CD4-positive, alpha-beta T cell treated with Interleukin-4 for 4 hours (primary cell): Measurements from ENCODE around the gene SOAT2.
"Not testable (repeated sequence)": the region's sequence is repeated elsewhere in the genome, so short reads cannot be mapped to it uniquely, and the experiment has no call there.

Source experiments
- DNase-seq: peaks from one replicate; pipeline ENCODE4 v3.0.0-alpha.2; 2020

SOAT2 gene

GRCh38 chr12:53090105-53090504 lies 13.2 kb upstream of the SOAT2 start:
- no peak for DNase-seq

- DNase-seq, result no peak
Measured at GRCh38 chr12:53090554-53090953, 12.7 kb upstream of the SOAT2 start.

GRCh38 chr12:53091756-53092155 lies 11.5 kb upstream of the SOAT2 start:
- DNase-seq, result no peak

GRCh38 chr12:53093777-53094393 lies 9.4 kb upstream of the SOAT2 start:
- no peak for DNase-seq

- no peak for DNase-seq
Measured at GRCh38 chr12:53094394-53094787, 8.9 kb upstream of the SOAT2 start.

GRCh38 chr12:53094796-53095595 lies 8.3 kb upstream of the SOAT2 start:
- DNase-seq, result not testable (repeated sequence)

- not testable (repeated sequence) for DNase-seq
Measured at GRCh38 chr12:53095596-53095895, 7.7 kb upstream of the SOAT2 start.

- no peak for DNase-seq
Measured at GRCh38 chr12:53096089-53096741, 7.1 kb upstream of the SOAT2 start.

GRCh38 chr12:53096759-53097158 lies 6.5 kb upstream of the SOAT2 start:
- no peak for DNase-seq

- DNase-seq, result no peak
Measured at GRCh38 chr12:53097207-53097563, 6.1 kb upstream of the SOAT2 start.

GRCh38 chr12:53097564-53098353 lies 5.5 kb upstream of the SOAT2 start, which contains the start of gene IGFBP6:
TSS of gene IGFBP6 (plus strand) at chr12:53097667. CDS start at chr12:53097718, 51 bp downstream.
- peak; percentile 35 for DNase-seq

- DNase-seq, result peak; percentile 11
Measured at GRCh38 chr12:53098354-53098981, 4.8 kb upstream of the SOAT2 start.

GRCh38 chr12:53099071-53099882 lies 4.0 kb upstream of the SOAT2 start:
- DNase-seq, result peak; percentile 84

- DNase-seq, result no peak
Measured at GRCh38 chr12:53100466-53101151, 2.7 kb upstream of the SOAT2 start.

- DNase-seq, result no peak
Measured at GRCh38 chr12:53101266-53101665, 2.0 kb upstream of the SOAT2 start.

GRCh38 chr12:53101931-53102781 lies 1.1 kb upstream of the SOAT2 start:
- DNase-seq, result no peak

GRCh38 chr12:53103860-53104305 lies 597 bp downstream of the SOAT2 start:
- DNase-seq, result peak; percentile 13

- no peak for DNase-seq
Measured at GRCh38 chr12:53105256-53105655, 2.0 kb downstream of the SOAT2 start.

GRCh38 chr12:53105712-53106439 lies 2.6 kb downstream of the SOAT2 start:
- DNase-seq, result no peak

- DNase-seq, result no peak
Measured at GRCh38 chr12:53107122-53107521, 3.8 kb downstream of the SOAT2 start.
